ENCODE results near the gene CDRT4.

Gene CDRT4

DNA sequence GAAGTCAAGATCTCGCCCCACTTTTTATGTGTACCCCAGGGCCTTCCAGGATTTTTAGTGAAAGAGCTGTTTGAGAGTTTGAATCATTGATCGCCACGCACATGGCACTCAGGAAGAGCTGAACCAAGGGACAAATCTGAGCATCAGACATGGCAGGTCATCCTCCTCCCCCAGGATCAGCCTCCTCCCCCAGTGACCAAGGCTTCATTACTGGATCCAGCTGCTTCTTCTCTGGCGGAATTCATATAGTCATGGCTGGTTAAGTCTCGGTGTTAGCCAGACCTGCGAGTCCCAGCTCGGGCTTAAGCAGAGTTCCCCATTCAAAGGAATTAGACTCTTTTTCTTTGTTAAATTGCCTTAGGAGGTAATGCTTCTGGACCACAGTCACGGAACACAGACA, 32.5 kb downstream of the CDRT4 start:
- no peak for DNase-seq
- Histone ChIP-seq H3K79me1 (ENCODE audit: low read length) (no peaks in the 10 kb centered on the region), H3K9ac (ENCODE audit: low read length) (no peak overlapping the region), H3K23ac (ENCODE audit: low read length) (no peak overlapping the region), H3K4me3 (ENCODE audit: low read length) (no peak overlapping the region), H4K8ac (ENCODE audit: low read depth, low read length) (no peak overlapping the region), H3K36me3 (ENCODE audit: control insufficient read depth, insufficient read depth, low read length) (no peaks in the 10 kb centered on the region), H2BK5ac (ENCODE audit: low read length) (no peak overlapping the region), H3K18ac (ENCODE audit: low read length) (no peak overlapping the region), H2AK5ac (ENCODE audit: low read length) (no peak overlapping the region), H3K4me2 (ENCODE audit: low read length) (no peak overlapping the region), H3K79me2 (ENCODE audit: control insufficient read depth, insufficient read depth, low read length) (no peaks in the 10 kb centered on the region), H3K27ac (ENCODE audit: low read depth, low read length) (no peak overlapping the region), H3K27me3 (ENCODE audit: insufficient read depth, low read length, poor library complexity) (no peaks in the 10 kb centered on the region), H2BK120ac (ENCODE audit: low read depth, low read length) (no peak overlapping the region), H3K56ac (ENCODE audit: low read length) (no peak overlapping the region), H4K5ac (ENCODE audit: low read length) (no peak overlapping the region), H3K4ac (ENCODE audit: low read depth, low read length) (no peak overlapping the region), H3K4me1 (ENCODE audit: control insufficient read depth, low read depth, low read length) (peaks cover 1% of the 10 kb centered on the region), H2BK15ac (replicated peaks; ENCODE audit: low read depth) (no peak overlapping the region)
- no CpG with 5 or more reads among the region's 8 CpGs for WGBS (ENCODE audit: extremely low coverage, insufficient coverage, low lambda C conversion rate)

DNA sequence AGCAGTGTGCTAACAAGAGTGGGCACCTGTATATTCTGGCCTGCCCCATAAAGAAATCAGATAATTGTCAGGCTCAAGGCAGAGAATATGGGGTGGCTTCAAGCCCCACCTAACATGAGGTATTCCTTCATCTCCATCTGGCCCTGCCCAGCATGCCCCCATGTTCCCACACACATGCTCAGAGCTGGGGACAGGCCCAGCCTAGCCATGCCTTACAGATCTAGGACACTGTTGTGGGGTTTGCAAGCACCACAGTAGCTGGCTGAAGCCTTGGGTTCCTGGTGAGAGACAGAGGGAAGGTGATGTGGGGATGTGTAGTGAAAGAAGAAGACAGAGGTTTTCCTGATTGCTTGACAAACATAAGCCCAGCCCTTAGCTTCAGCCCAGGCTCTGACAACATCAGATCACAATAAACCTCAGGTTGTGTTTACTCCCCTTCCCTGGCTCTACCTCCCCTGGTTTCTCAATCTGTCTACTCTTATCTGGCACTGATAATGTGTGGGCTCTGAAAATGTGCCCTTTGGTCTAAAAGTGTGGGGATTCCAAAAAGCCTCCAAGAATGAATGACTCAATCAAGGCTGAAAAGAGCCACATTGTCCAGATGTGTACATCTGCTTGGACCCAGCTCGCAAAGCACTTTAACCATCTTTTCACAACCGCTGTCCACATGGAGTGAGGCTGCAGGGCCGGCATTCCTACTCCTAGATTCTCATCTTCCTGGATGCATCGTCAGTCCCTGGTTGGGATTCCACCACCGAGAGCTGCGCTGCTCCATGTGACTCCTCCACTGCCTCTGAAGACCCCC, 34.4 kb downstream of the CDRT4 start:
- H3K27ac ChIP-seq (ENCODE audit: low read depth, low read length): no peak overlapping the region
- peaks cover 1% of the 10 kb centered on the region for H3K4me1 ChIP-seq (ENCODE audit: control insufficient read depth, low read depth, low read length)
- no peak overlapping the region for H3K4me2 ChIP-seq (ENCODE audit: low read length)
- no peak overlapping the region for H4K5ac ChIP-seq (ENCODE audit: low read length)
- H2AK5ac ChIP-seq (ENCODE audit: low read length): no peak overlapping the region
- H3K27me3 ChIP-seq (ENCODE audit: insufficient read depth, low read length, poor library complexity): no peaks in the 10 kb centered on the region
- no peak overlapping the region for H3K4ac ChIP-seq (ENCODE audit: low read depth, low read length)
- no peaks in the 10 kb centered on the region for H3K79me1 ChIP-seq (ENCODE audit: low read length)
- H2BK5ac ChIP-seq (ENCODE audit: low read length): no peak overlapping the region
- H3K79me2 ChIP-seq (ENCODE audit: control insufficient read depth, insufficient read depth, low read length): no peaks in the 10 kb centered on the region
- H3K9ac ChIP-seq (ENCODE audit: low read length): no peak overlapping the region
- H4K8ac ChIP-seq (ENCODE audit: low read depth, low read length): no peak overlapping the region
- no CpG with 5 or more reads among the region's 6 CpGs for WGBS (ENCODE audit: extremely low coverage, insufficient coverage, low lambda C conversion rate)
- H3K18ac ChIP-seq (ENCODE audit: low read length): no peak overlapping the region
- no peak overlapping the region for H3K23ac ChIP-seq (ENCODE audit: low read length)
- peak; percentile 58 for DNase-seq
- no peak overlapping the region for H3K4me3 ChIP-seq (ENCODE audit: low read length)
- no peaks in the 10 kb centered on the region for H3K36me3 ChIP-seq (ENCODE audit: control insufficient read depth, insufficient read depth, low read length)
- no peak overlapping the region for H2BK15ac ChIP-seq (replicated peaks; ENCODE audit: low read depth)
- H2BK120ac ChIP-seq (ENCODE audit: low read depth, low read length): no peak overlapping the region
- no peak overlapping the region for H3K56ac ChIP-seq (ENCODE audit: low read length)

DNA sequence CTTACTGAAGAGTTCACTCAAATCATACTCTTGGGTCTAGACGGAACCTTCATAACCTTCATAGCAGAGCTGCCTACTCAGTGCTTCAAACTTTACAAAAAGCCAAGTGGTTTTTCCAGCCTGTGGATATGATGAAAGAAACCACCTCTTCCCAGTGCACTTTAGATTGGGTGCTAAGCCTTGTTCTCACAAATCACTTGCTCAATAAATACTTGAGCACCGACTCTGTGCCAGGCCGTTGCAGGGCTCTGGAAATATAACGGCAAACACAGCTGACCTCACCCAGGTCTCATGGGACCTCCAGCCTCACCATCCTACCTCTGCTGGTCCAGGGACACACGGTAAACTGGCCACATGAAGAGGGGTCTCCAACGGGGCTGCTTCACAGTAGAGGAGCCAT, 35.7 kb downstream of the CDRT4 start:
- H4K5ac ChIP-seq (ENCODE audit: low read length): no peak overlapping the region
- H3K4me2 ChIP-seq (ENCODE audit: low read length): no peak overlapping the region
- H3K9ac ChIP-seq (ENCODE audit: low read length): no peak overlapping the region
- H2BK120ac ChIP-seq (ENCODE audit: low read depth, low read length): no peak overlapping the region
- no peaks in the 10 kb centered on the region for H3K79me2 ChIP-seq (ENCODE audit: control insufficient read depth, insufficient read depth, low read length)
- no peak overlapping the region for H2BK5ac ChIP-seq (ENCODE audit: low read length)
- no peak overlapping the region for H3K27ac ChIP-seq (ENCODE audit: low read depth, low read length)
- H2BK15ac ChIP-seq (replicated peaks; ENCODE audit: low read depth): no peak overlapping the region
- no CpG with 5 or more reads among the region's 6 CpGs for WGBS (ENCODE audit: extremely low coverage, insufficient coverage, low lambda C conversion rate)
- no peak overlapping the region for H3K56ac ChIP-seq (ENCODE audit: low read length)
- no peak overlapping the region for H3K23ac ChIP-seq (ENCODE audit: low read length)
- no peaks in the 10 kb centered on the region for H3K36me3 ChIP-seq (ENCODE audit: control insufficient read depth, insufficient read depth, low read length)
- peaks cover 1% of the 10 kb centered on the region for H3K4me1 ChIP-seq (ENCODE audit: control insufficient read depth, low read depth, low read length)
- no peak overlapping the region for H3K18ac ChIP-seq (ENCODE audit: low read length)
- H2AK5ac ChIP-seq (ENCODE audit: low read length): no peak overlapping the region
- no peaks in the 10 kb centered on the region for H3K27me3 ChIP-seq (ENCODE audit: insufficient read depth, low read length, poor library complexity)
- no peak overlapping the region for H3K4me3 ChIP-seq (ENCODE audit: low read length)
- DNase-seq: no peak
- no peaks in the 10 kb centered on the region for H3K79me1 ChIP-seq (ENCODE audit: low read length)
- H3K4ac ChIP-seq (ENCODE audit: low read depth, low read length): no peak overlapping the region
- no peak overlapping the region for H4K8ac ChIP-seq (ENCODE audit: low read depth, low read length)

DNA sequence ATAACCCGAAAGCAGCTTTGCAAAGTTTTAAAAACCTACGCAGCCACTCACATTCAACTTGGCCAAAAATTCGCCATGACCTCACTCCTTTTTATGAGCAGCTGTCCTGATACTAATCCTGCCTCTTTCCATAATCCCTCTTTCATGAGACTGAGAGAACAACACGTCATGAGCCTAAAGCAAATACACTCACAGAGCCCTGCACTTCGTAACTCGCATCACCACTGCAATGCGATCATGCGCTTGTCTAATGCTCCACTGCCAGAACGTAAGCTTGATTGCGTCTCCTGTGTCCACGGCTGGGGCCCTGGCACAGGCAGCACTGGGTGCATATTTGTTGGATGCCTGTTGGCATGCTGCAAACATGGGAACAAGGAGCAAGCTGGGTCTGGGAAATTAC, 36.2 kb downstream of the CDRT4 start:
- Histone ChIP-seq H3K9ac (ENCODE audit: low read length) (no peak overlapping the region), H3K4me2 (ENCODE audit: low read length) (no peak overlapping the region), H3K4ac (ENCODE audit: low read depth, low read length) (no peak overlapping the region), H4K5ac (ENCODE audit: low read length) (no peak overlapping the region), H2BK120ac (ENCODE audit: low read depth, low read length) (no peak overlapping the region), H4K8ac (ENCODE audit: low read depth, low read length) (no peak overlapping the region), H3K23ac (ENCODE audit: low read length) (no peak overlapping the region), H3K18ac (ENCODE audit: low read length) (no peak overlapping the region), H3K4me1 (ENCODE audit: control insufficient read depth, low read depth, low read length) (peaks cover 1% of the 10 kb centered on the region), H3K27ac (ENCODE audit: low read depth, low read length) (no peak overlapping the region), H3K79me1 (ENCODE audit: low read length) (no peaks in the 10 kb centered on the region), H3K36me3 (ENCODE audit: control insufficient read depth, insufficient read depth, low read length) (no peaks in the 10 kb centered on the region), H3K56ac (ENCODE audit: low read length) (no peak overlapping the region), H3K27me3 (ENCODE audit: insufficient read depth, low read length, poor library complexity) (no peaks in the 10 kb centered on the region), H2BK5ac (ENCODE audit: low read length) (no peak overlapping the region), H3K4me3 (ENCODE audit: low read length) (no peak overlapping the region), H3K79me2 (ENCODE audit: control insufficient read depth, insufficient read depth, low read length) (no peaks in the 10 kb centered on the region), H2AK5ac (ENCODE audit: low read length) (no peak overlapping the region), H2BK15ac (replicated peaks; ENCODE audit: low read depth) (no peak overlapping the region)
- DNase-seq: no peak
- WGBS (ENCODE audit: extremely low coverage, insufficient coverage, low lambda C conversion rate): no CpG with 5 or more reads among the region's 11 CpGs

DNA sequence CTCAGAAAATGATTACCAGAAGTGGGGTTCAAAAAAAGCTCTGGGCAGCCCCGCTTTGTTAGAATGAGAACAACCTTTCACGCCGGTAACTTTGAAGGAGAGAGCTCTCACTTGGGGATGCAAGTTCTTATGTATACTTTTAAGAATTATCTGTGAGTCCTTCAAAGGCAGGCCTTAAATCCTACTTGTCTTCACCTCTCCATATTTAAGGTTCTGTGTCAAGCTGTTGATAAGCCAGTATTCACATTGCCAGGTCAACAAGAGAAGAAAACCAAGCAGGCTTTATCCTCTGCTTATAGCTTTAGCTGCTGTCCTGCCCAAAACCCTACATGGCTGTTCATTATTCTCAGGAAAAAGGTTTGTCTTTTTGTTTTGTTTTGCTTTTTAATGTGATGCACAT, 42.9 kb downstream of the CDRT4 start:
- no peak overlapping the region for H3K4ac ChIP-seq (ENCODE audit: low read depth, low read length)
- no peak overlapping the region for H3K18ac ChIP-seq (ENCODE audit: low read length)
- H3K4me3 ChIP-seq (ENCODE audit: low read length): no peak overlapping the region
- no peaks in the 10 kb centered on the region for H3K79me1 ChIP-seq (ENCODE audit: low read length)
- no peaks in the 10 kb centered on the region for H3K36me3 ChIP-seq (ENCODE audit: control insufficient read depth, insufficient read depth, low read length)
- H2BK15ac ChIP-seq (replicated peaks; ENCODE audit: low read depth): no peak overlapping the region
- H3K27me3 ChIP-seq (ENCODE audit: insufficient read depth, low read length, poor library complexity): no peaks in the 10 kb centered on the region
- no peak overlapping the region for H2BK120ac ChIP-seq (ENCODE audit: low read depth, low read length)
- no peak overlapping the region for H3K27ac ChIP-seq (ENCODE audit: low read depth, low read length)
- H3K56ac ChIP-seq (ENCODE audit: low read length): no peak overlapping the region
- H3K23ac ChIP-seq (ENCODE audit: low read length): no peak overlapping the region
- no peak overlapping the region for H2AK5ac ChIP-seq (ENCODE audit: low read length)
- no peak overlapping the region for H3K9ac ChIP-seq (ENCODE audit: low read length)
- H4K8ac ChIP-seq (ENCODE audit: low read depth, low read length): no peak overlapping the region
- H4K5ac ChIP-seq (ENCODE audit: low read length): no peak overlapping the region
- WGBS (ENCODE audit: extremely low coverage, insufficient coverage, low lambda C conversion rate): no CpG with 5 or more reads among the region's 3 CpGs
- DNase-seq: no peak
- H2BK5ac ChIP-seq (ENCODE audit: low read length): no peak overlapping the region
- no peaks in the 10 kb centered on the region for H3K4me1 ChIP-seq (ENCODE audit: control insufficient read depth, low read depth, low read length)
- no peak overlapping the region for H3K4me2 ChIP-seq (ENCODE audit: low read length)
- H3K79me2 ChIP-seq (ENCODE audit: control insufficient read depth, insufficient read depth, low read length): no peaks in the 10 kb centered on the region
